HG03575 (cell line): ENCODE data around the gene SEPTIN5.

Experiments
- ATAC-seq: cut with Tn5 transposase; IDR thresholded peaks from one replicate; pipeline ENCODE4 v1.9.1; 2021; ENCODE audit not compliant: unreplicated experiment, insufficient number of reproducible peaks, low FRiP score; ENCODE audit errors: extremely low read depth

SEPTIN5 gene

DNA sequence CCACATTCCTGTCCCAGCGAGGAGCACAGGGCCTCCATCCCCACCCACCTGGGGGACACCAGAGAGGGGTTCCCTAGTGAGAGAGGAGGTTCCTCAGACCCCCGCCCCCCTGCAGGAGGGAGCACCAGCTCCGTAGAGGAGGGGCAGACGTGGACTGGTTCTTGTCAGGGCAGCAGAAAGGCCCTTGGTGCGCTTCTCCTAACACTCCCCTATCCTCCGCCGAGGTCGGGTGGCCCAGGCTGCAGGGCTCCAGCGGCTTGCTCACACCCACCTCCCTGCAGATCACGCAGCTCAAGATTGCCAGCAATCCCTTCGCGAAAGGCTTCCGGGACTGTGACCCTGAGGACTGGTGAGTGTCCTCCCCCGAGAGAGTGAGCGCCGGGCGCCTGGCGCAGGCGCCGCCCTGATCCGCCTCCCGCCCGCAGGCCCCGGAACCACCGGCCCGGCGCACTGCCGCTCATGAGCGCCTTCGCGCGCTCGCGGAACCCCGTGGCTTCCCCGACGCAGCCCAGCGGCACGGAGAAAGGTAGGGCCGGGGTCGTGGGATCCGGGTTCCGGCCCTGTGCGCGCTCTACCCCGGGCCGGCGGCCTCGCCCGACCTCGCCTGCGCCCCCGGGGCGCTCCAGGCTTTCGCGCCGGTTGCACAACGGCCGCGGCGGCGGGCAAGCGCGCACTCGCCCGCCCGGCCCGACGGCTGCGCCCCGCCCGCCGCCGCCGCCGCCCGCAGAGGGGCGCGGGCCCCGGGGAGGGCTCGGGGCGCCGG is 51.4 kb downstream of the SEPTIN5 start:
- no peak for ATAC-seq

DNA sequence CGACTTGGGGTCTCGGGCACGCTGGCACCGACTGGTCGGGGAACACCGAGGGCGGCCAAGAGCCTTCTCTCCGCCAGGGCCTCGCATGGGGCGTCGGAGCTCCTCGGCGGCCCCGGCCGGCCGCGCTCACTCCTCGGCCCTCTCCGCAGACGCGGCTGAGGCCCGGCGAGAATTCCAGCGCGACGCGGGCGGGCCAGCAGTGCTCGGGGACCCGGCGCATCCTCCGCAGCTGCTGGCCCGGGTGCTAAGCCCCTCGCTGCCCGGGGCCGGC is 51.9 kb downstream of the SEPTIN5 start:
- no peak for ATAC-seq

DNA sequence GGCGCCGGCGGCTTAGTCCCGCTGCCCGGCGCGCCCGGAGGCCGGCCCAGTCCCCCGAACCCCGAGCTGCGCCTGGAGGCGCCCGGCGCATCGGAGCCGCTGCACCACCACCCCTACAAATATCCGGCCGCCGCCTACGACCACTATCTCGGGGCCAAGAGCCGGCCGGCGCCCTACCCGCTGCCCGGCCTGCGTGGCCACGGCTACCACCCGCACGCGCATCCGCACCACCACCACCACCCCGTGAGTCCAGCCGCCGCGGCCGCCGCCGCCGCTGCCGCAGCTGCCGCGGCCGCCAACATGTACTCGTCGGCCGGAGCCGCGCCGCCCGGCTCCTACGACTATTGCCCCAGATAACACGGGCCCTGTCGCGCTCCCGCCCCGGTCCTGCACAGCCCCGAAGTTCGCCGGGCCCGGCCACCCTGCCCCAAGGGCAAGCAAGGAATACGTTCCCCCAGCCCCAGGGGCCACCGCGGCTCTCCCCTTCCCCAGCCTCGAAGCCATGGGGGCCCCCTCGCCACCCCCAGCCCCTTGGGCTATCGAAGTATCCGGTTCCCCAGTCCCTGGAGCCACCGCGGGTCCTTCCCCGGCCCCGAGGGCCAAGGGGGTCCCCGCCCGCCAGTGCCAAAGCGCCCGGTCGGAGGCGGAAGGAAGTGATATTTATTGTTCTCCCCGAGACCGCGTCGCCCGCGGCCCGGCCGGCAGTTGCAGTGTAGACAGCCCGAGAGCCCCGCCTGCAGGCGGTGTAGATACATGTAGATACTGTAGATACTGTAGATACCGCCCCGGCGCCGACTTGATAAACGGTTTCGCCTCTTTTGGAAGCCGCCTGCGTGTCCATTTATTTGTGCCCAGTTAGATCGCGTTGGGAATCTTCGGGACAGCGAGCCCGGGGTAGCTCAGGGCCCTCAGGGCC is 52.5 kb downstream of the SEPTIN5 start:
- no peak for ATAC-seq

- ATAC-seq = no peak
These were observed 53.4 kb downstream of the SEPTIN5 start for GRCh38 chr22:19767427-19768341.

DNA sequence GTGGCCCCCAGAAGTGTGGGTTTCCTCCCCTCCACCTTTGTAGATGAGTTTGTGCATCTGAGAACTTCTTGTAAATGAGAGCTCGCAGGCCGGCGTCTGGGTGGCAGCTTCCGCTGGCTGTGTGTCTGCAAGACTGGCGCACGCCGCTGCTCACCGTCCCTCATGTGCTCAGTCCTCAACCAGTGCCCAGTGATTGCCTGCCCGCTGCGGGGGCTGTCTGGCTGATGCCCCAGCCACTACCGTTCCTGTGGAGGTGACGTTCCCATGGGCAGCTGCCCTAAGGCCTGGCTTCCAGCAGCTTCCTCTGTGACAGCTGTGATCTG is 55.1 kb downstream of the SEPTIN5 start:
- ATAC-seq = no peak

- ATAC-seq = no peak
These were observed 56.3 kb downstream of the SEPTIN5 start for GRCh38 chr22:19770349-19771220.

DNA sequence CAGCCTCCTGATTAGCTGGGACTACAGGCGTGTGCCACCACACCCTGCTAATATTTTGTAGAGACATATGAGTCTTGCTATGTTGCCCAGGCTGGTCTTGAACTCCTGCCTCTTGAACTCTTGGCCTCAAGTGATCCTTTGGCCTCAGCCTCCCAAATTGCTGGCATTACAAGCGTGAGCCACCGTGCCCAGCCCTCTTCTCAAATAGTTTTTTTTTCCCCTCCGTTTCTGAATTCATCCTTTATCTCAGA is 58.0 kb downstream of the SEPTIN5 start:
- no peak for ATAC-seq
